Testis (tissue), 2 donors: ENCODE results near the gene MACROD1.

Experiments
- CTCF ChIP-seq, 3 experiments: fragments of 450-650 bp in 2 of 3; fragments of 200-600 bp in 1 of 3; sonication (generic) in 1 of 3; IDR thresholded peaks; one replicate each; pipeline ENCODE4 v1.5.1; 2016 to 2019; ENCODE audit warnings: antibody characterized with exemption in 3 of 3, mild to moderate bottlenecking in 2 of 3, moderate library complexity in 1 of 3
- POLR2A ChIP-seq: fragments of 450-650 bp; IDR thresholded peaks from one replicate; pipeline ENCODE4 v1.6.1; 2017; ENCODE audit warnings: antibody characterized with exemption, mild to moderate bottlenecking, moderate library complexity

- TF ChIP-seq CTCF (IDR thresholded peaks at IDR 0.05) (no peak), POLR2A (no peak)
These were observed 140.7 kb downstream of the MACROD1 start for GRCh38 chr11:64025205-64025604.
